Measurements from ENCODE around the gene NAPSA.

NAPSA gene

DNA sequence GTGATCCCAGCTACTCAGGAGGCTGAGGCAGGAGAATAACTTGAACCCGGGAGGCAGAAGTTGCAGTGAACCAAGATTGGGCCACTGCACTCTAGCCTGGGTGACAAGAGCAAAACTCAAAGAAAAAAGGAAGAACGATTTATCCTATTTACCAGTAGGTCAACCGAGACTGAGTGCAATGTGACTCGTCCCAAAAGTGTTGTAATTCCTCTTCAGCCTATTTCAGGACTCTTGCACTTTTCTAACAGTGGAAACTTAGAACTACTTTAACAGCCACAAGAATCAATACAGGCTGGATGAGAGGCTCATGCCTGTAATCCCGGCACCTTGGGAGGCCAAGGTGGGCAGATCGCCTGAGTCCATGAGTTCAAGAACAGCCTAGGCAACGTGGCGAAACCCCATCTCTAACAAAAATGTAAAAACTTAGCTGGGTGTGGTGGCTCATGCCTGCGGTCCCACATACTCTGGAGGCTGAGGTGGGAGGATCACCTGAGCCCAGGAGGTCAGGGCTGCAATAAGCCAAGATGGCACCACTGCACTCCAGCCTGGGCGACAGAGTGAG lies 6.6 kb upstream of the NAPSA start:
- Histone ChIP-seq H3K79me2 (ENCODE audit: control insufficient read depth, low read length) (peaks cover 10% of the 10 kb centered on the region; the same call in 1 of the 2 replicates), H3K27me3 (ENCODE audit: control insufficient read depth, low read length) (no peaks in the 10 kb centered on the region), H3K36me3 (ENCODE audit: control insufficient read depth, low read length) (peaks cover 3% of the 10 kb centered on the region; the same call in 1 of the 2 replicates), H3F3A (ENCODE audit: control insufficient read depth, insufficient read depth) (peaks cover 5% of the 10 kb centered on the region; the same call in 1 of the 2 replicates), H3K9me3 (ENCODE audit: control insufficient read depth, insufficient read depth, low read length) (no peaks in the 10 kb centered on the region), H4K20me1 (ENCODE audit: control insufficient read depth, insufficient read depth, low read depth, low read length) (no peaks in the 10 kb centered on the region), H3K27ac (ENCODE audit: low read depth, low read length) (no peak overlapping the region), H3K4me1 (ENCODE audit: control insufficient read depth, low read length) (peaks cover 34% of the 10 kb centered on the region), H3K9me2 (replicated peaks; ENCODE audit: control insufficient read depth, low read length) (no peaks in the 10 kb centered on the region), H3K4me2 (ENCODE audit: low read length) (no peak overlapping the region), H3K4me3 (ENCODE audit: low read length) (no peak overlapping the region)
- TF ChIP-seq CTCF (IDR thresholded peaks at IDR 0.05; ENCODE audit: low read depth, low read length, poor library complexity, severe bottlenecking) (no peak), EZH2phosphoT487 (IDR thresholded peaks at IDR 0.05; ENCODE audit: borderline replicate concordance, low read length) (no peak)

GRCh38 chr19:50368649-50369570 lies 3.5 kb upstream of the NAPSA start:
- peak overlapping the region; percentile 49 for H3K27ac ChIP-seq (ENCODE audit: low read depth, low read length)

GRCh38 chr19:50362656-50363424 lies 2.6 kb downstream of the NAPSA start:
- H3F3A ChIP-seq (ENCODE audit: control insufficient read depth, insufficient read depth): peaks cover 16% of the 10 kb centered on the region
- no peaks in the 10 kb centered on the region for H3K27me3 ChIP-seq (ENCODE audit: control insufficient read depth, low read length)
- peaks cover 3% of the 10 kb centered on the region; the same call in 1 of the 2 replicates for H3K9me3 ChIP-seq (ENCODE audit: control insufficient read depth, insufficient read depth, low read length)
- H3K79me2 ChIP-seq (ENCODE audit: control insufficient read depth, low read length): peaks cover 22% of the 10 kb centered on the region
- peaks cover 12% of the 10 kb centered on the region; the same call in 1 of the 2 replicates for H3K36me3 ChIP-seq (ENCODE audit: control insufficient read depth, low read length)
- H4K20me1 ChIP-seq (ENCODE audit: control insufficient read depth, insufficient read depth, low read depth, low read length): no peaks in the 10 kb centered on the region
- peak overlapping the region; percentile 12; the same call in 1 of the 2 replicates for H3K4me2 ChIP-seq (ENCODE audit: low read length)
- H3K27ac ChIP-seq (ENCODE audit: low read depth, low read length): no peak overlapping the region
- H3K9me2 ChIP-seq (replicated peaks; ENCODE audit: control insufficient read depth, low read length): no peaks in the 10 kb centered on the region
- TF ChIP-seq EZH2phosphoT487 (IDR thresholded peaks at IDR 0.05; ENCODE audit: borderline replicate concordance, low read length) (no peak), CTCF (IDR thresholded peaks at IDR 0.05; ENCODE audit: low read depth, low read length, poor library complexity, severe bottlenecking) (no peak)
- H3K4me1 ChIP-seq (ENCODE audit: control insufficient read depth, low read length): peaks cover 91% of the 10 kb centered on the region
- no peak overlapping the region for H3K4me3 ChIP-seq (ENCODE audit: low read length)

More at GRCh38 chr19:50368649-50369570, 3.5 kb upstream of the NAPSA start:
- TF ChIP-seq EZH2phosphoT487 (IDR thresholded peaks at IDR 0.05; ENCODE audit: borderline replicate concordance, low read length) (no peak), CTCF (IDR thresholded peaks at IDR 0.05; ENCODE audit: low read depth, low read length, poor library complexity, severe bottlenecking) (peak; percentile 85)
- H3K9me3 ChIP-seq (ENCODE audit: control insufficient read depth, insufficient read depth, low read length): no peaks in the 10 kb centered on the region
- no peaks in the 10 kb centered on the region for H3K27me3 ChIP-seq (ENCODE audit: control insufficient read depth, low read length)
- H3K9me2 ChIP-seq (replicated peaks; ENCODE audit: control insufficient read depth, low read length): no peaks in the 10 kb centered on the region
- H3K4me2 ChIP-seq (ENCODE audit: low read length): peak overlapping the region; percentile 90
- peak overlapping the region; percentile 75 for H3K4me3 ChIP-seq (ENCODE audit: low read length)
- peaks cover 52% of the 10 kb centered on the region for H3K4me1 ChIP-seq (ENCODE audit: control insufficient read depth, low read length)
- H3K36me3 ChIP-seq (ENCODE audit: control insufficient read depth, low read length): no peaks in the 10 kb centered on the region
- peaks cover 9% of the 10 kb centered on the region; the same call in 1 of the 2 replicates for H3K79me2 ChIP-seq (ENCODE audit: control insufficient read depth, low read length)
- H3F3A ChIP-seq (ENCODE audit: control insufficient read depth, insufficient read depth): peaks cover 9% of the 10 kb centered on the region
- H4K20me1 ChIP-seq (ENCODE audit: control insufficient read depth, insufficient read depth, low read depth, low read length): no peaks in the 10 kb centered on the region

Measured in DOHH2 (cell line).